Smooth muscle cell (in vitro differentiated cells): ENCODE measurements around the gene RPS25. TPM values are rescaled to one million over a fixed set of nuclear protein-coding genes. Genes with fewer than 3 reads are reported as not detected.

ENCODE experiments used
- DNase-seq: peaks from one replicate; lab custom pipeline; 2025; ENCODE audit not compliant: unreplicated experiment; lab: John Stamatoyannopoulos, UW
- H2AFZ ChIP-seq: fragments of 200-600 bp; sonication (generic); 2 replicates; pipeline ENCODE4 v1.6.0; 2016; ENCODE audit warnings: antibody characterized with exemption, low read depth, mild to moderate bottlenecking
- H3F3A ChIP-seq: fragments of 200-600 bp; sonication (generic); 2 replicates; pipeline ENCODE4 v1.6.0; 2017; ENCODE audit warnings: antibody characterized with exemption, low read depth
- H3K27ac ChIP-seq: fragments of 200-600 bp; sonication (generic); 2 replicates; pipeline ENCODE4 v1.5.1; 2016; ENCODE audit warnings: low read depth, mild to moderate bottlenecking
- H3K27me3 ChIP-seq: fragments of 200-600 bp; sonication (generic); 2 replicates; pipeline ENCODE4 v1.6.1; 2016; ENCODE audit warnings: low read depth, mild to moderate bottlenecking
- H3K36me3 ChIP-seq: fragments of 200-600 bp; sonication (generic); 2 replicates; pipeline ENCODE4 v1.5.1; 2016; ENCODE audit warnings: low read depth
- H3K4me1 ChIP-seq: fragments of 200-600 bp; sonication (generic); 2 replicates; pipeline ENCODE4 v1.5.1; 2016; ENCODE audit warnings: low read depth
- H3K4me2 ChIP-seq: fragments of 200-600 bp; sonication (generic); 2 replicates; pipeline ENCODE4 v1.6.0; 2016; ENCODE audit warnings: mild to moderate bottlenecking
- H3K4me3 ChIP-seq: fragments of 200-600 bp; sonication (generic); 2 replicates; pipeline ENCODE4 v1.5.1; 2016; ENCODE audit warnings: mild to moderate bottlenecking
- H3K79me2 ChIP-seq: fragments of 200-600 bp; sonication (generic); 2 replicates; pipeline ENCODE4 v1.6.0; 2016; ENCODE audit warnings: low read depth, mild to moderate bottlenecking
- H3K9ac ChIP-seq: fragments of 200-600 bp; sonication (generic); 2 replicates; pipeline ENCODE4 v1.6.0; 2016; ENCODE audit warnings: low read depth
- H3K9me3 ChIP-seq: fragments of 200-600 bp; sonication (generic); replicated peaks from 2 replicates; pipeline ENCODE4 v1.5.1; 2016; ENCODE audit warnings: low read depth
- H4K20me1 ChIP-seq: fragments of 200-600 bp; sonication (generic); 2 replicates; pipeline ENCODE4 v1.6.0; 2016; ENCODE audit warnings: low read depth
- CTCF ChIP-seq: fragments of 200-600 bp; sonication (generic); IDR thresholded peaks from 2 replicates; pipeline ENCODE4 v1.5.1; 2017; ENCODE audit warnings: borderline replicate concordance, mild to moderate bottlenecking, antibody characterized with exemption; ENCODE audit not compliant: insufficient read depth, poor library complexity, severe bottlenecking
- WGBS: methylation state at CpG from one replicate; pipeline ENCODE4 v1.1.7; 2016; ENCODE audit warnings: low lambda C conversion rate; 5-methylcytosine and 5-hydroxymethylcytosine counted together
- polyA plus RNA-seq: library from polyadenylated mRNA; unstranded; fragments of >200 nt; fragmentation: Nextera tagmentation; extraction: Ambion mirVana; gene quantifications from 2 replicates; pipeline ENCODE4 v1.2.1, GENCODE V29; 2016
- total RNA-seq: library from RNA; depleted of rRNA; stranded (reverse); fragments of >200 nt; gene quantifications from 2 replicates; pipeline ENCODE4 v1.2.3, GENCODE V29; 2014

Gene RPS25
- total and polyA plus RNA-seq, 2 experiments from 2014 or later = 1,078 to 1,616 TPM

- under 1% methylated on average over 13 of the region's 48 CpGs for WGBS
- Histone ChIP-seq H3K9me3 (no peaks in the 10 kb centered on the region), H2AFZ (peak overlapping the region; percentile 59), H3K4me2 (peak overlapping the region; percentile 97), H3K27me3 (no peaks in the 10 kb centered on the region), H3K9ac (peak overlapping the region; percentile 95), H3F3A (no peaks in the 10 kb centered on the region), H3K36me3 (no peaks in the 10 kb centered on the region), H4K20me1 (peaks cover 14% of the 10 kb centered on the region), H3K27ac (peak overlapping the region; percentile 65), H3K4me3 (peak overlapping the region; percentile 68), H3K4me1 (peaks cover 15% of the 10 kb centered on the region), H3K79me2 (peaks cover 25% of the 10 kb centered on the region)
- no peak for DNase-seq
- peak; percentile 5 for TF ChIP-seq CTCF
These were observed 38.4 kb upstream of the RPS25 start for GRCh38 chr11:119056421-119056999.

- peak; percentile 9 for TF ChIP-seq CTCF
- no peaks in the 10 kb centered on the region for H3K9me3 ChIP-seq
- H3F3A ChIP-seq = no peaks in the 10 kb centered on the region
- peak overlapping the region; percentile 97 for H3K4me2 ChIP-seq
- H4K20me1 ChIP-seq = peaks cover 14% of the 10 kb centered on the region
- H3K36me3 ChIP-seq = peaks cover 2% of the 10 kb centered on the region
- H3K4me3 ChIP-seq = peak overlapping the region; percentile 68
- H3K27ac ChIP-seq = peak overlapping the region; percentile 65
- DNase-seq = no peak
- H3K4me1 ChIP-seq = peaks cover 15% of the 10 kb centered on the region
- peaks cover 25% of the 10 kb centered on the region for H3K79me2 ChIP-seq
- H3K27me3 ChIP-seq = no peaks in the 10 kb centered on the region
- 66% methylated on average over 6 of the region's 6 CpGs for WGBS
- H2AFZ ChIP-seq = no peak overlapping the region
- peak overlapping the region; percentile 95 for H3K9ac ChIP-seq
These were observed 37.8 kb upstream of the RPS25 start for GRCh38 chr11:119055901-119056300.

GRCh38 chr11:119054418-119054817 lies 36.3 kb upstream of the RPS25 start:
- H3K36me3 ChIP-seq = peaks cover 10% of the 10 kb centered on the region
- no peak overlapping the region for H3K4me2 ChIP-seq
- H3F3A ChIP-seq = no peaks in the 10 kb centered on the region
- peaks cover 15% of the 10 kb centered on the region for H3K4me1 ChIP-seq
- peaks cover 21% of the 10 kb centered on the region for H3K79me2 ChIP-seq
- H3K27ac ChIP-seq = no peak overlapping the region
- 98% methylated on average over 10 of the region's 10 CpGs for WGBS
- DNase-seq = no peak
- H3K4me3 ChIP-seq = no peak overlapping the region
- H3K9me3 ChIP-seq = no peaks in the 10 kb centered on the region
- H3K27me3 ChIP-seq = no peaks in the 10 kb centered on the region
- no peak for TF ChIP-seq CTCF
- no peak overlapping the region for H3K9ac ChIP-seq
- no peak overlapping the region for H2AFZ ChIP-seq
- H4K20me1 ChIP-seq = peaks cover 14% of the 10 kb centered on the region
